DMS153 treated with DMSO at 0.1 percent for 48 hours (cell line): Measurements from ENCODE around the gene CRTC1.
A peak's percentile ranks its signal among the peaks of the same experiment; 100 is the strongest.

ENCODE experiments used
- DNase-seq: peaks from one replicate; lab custom pipeline; 2025; ENCODE audit not compliant: unreplicated experiment; lab: John Stamatoyannopoulos, UW

CRTC1 gene

DNA sequence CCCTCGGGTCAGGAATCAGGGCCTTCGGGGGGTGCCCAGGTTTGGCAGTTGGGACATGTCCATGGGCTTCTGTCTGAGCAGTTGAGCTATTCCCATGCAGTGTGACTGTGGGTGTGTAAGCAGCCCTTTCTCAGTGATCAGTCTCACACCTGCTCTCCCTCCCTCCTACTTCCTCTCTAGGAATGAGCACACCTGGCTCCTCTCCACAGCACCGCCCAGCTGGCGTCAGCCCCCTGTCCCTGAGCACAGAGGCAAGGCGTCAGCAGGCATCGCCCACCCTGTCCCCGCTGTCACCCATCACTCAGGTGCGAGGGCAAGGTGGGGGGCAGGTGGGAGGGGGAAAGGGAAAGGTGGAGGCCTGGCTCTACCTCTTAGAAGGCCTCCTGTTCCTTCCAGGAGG, 81.7 kb downstream of the CRTC1 start:
- peak; percentile 15 for DNase-seq

GRCh38 chr19:18768046-18768771, 84.7 kb downstream of the CRTC1 start:
- DNase-seq = no peak

DNA sequence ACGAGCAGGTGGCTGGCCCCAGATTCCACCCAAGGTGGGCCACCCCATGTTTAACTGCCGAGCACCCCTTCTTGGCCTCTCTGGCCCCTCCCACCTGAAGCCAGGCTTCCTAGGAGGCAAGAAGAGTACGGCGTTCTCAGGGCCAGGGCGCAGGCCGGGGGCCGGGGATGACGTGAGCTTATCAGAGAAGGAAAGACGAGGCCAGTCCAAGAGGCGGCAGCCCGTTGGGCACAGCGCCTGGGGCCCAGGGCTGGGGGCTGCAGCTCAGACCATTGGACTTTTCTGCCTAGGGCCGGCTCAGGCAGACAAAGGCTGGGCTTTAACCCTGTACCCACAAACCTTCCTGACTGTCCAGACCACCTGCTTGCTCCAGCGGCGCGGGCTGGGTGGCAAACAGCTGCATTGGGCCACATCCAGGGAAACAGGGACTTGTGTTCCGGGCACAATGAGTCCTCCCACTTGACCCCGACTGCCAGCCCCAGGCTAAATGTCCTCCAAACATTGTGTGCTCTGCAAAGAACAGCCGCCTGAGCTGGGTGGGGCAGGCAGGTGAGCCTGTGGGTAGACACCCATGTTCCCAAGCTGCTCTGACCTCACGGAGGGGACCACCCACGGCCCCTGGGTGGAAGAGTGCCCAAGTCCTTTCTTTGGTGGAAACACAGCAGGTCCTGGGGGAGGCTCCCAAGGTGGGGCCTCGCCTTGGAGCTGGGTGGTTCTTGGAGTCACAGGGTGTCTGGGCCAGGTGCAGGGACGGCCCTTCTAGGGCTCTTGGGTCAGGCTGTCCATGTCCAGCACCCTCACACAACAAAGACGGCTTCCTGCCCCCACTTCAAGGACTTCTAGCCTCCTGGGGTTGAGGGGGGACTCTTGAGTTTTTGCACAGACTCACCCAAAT, 85.8 kb downstream of the CRTC1 start:
- DNase-seq = no peak

- no peak for DNase-seq
Observed at GRCh38 chr19:18769989-18770528, 86.6 kb downstream of the CRTC1 start.

DNA sequence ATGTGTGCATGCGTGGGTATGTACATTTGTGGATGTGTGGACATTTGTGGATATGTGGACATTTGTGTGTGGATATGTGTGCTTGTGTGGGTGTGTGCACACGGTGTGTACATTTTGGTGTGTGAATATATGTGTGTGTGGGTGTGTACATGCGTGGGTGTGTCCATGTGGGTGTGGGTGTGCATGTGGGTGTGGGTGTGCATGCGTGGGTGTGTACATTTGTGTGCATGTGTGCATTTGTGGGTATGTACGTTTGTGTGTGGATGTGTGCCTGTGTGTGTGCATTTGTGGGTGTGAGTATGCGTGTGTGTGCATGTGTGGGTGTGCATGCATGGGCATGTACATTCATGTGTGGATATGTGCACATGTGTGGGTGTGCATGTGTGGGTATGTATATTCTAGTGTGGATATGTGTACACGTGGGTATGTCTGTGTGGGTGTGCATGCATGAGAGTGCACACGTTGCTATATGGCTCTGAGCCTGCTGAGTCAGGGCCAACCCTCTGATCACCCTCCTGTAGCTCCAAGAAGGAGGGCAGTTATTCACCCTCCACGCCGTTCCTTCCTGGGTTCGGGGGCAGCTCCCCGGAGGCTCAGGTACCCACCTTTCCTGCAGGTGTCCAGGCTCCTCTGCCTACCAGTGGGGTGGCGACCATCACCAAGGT, 87.3 kb downstream of the CRTC1 start:
- no peak for DNase-seq

DNA sequence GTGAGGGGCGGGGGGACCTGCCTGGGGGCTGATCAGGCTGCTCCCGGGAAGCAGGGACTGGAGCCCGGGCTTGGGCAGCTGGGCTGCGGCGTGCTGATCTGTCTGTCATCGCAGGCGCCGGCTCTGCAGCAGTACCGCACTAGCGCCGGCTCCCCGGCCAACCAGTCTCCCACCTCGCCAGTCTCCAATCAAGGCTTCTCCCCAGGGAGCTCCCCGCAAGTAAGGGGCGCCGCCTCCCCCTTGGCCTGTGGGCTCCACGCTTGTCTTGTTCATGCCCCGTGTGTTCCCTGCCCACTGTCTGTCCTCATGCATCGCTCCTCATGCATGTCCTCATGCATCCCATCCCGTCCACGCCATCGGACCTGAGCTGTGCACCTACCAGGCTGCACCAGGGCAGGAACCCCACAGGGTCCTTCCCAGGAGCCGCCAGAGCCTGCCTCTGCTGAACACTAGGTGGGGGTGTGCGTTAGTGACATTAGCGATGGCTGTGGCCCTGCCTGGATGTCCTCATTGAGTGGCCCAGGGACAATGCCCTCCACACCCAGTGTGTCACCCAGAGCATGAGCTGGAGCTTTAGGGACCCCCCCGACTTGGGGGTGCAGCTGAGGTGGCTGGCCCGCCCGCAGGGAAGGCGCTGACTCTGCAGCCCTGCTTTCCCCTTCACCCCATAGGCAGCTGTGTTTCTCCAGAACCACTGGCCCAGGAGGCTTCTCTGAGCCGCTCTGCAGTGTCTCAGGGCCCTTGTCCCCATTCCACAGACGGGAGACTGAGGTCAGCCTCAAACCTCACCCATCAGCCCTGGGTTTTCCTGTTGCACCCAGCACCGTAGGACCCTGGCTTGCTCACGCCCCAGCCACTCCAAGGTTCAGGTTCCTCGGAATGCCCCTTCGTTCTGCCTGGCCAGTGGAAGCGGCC, 88.1 kb downstream of the CRTC1 start:
- no peak for DNase-seq

GRCh38 chr19:18772620-18773587, 89.4 kb downstream of the CRTC1 start:
- no peak for DNase-seq

- no peak for DNase-seq
Observed at GRCh38 chr19:18773682-18774081, 90.2 kb downstream of the CRTC1 start.

DNA sequence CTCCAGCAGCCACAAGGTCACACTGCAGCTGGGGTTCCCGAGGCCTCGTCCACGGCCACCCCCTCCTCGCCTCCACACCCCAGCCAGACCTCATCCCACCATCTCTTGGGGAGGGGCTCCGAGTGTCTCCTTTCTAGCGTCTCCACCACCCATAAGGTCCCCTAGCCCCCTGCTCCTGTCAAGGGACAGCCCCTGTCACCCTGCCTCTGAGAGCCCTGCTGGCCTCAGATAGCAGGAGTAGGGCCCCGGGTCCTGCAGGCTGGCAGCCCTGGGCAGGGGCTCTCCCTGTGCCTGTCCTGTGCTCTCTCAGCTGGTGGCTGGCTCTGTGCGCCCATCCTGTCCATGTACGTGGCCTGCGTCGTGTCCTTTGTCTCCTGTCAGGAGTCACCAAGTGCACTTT, 90.6 kb downstream of the CRTC1 start:
- DNase-seq = no peak

- no peak for DNase-seq
Observed at GRCh38 chr19:18774782-18775444, 91.4 kb downstream of the CRTC1 start.

GRCh38 chr19:18775586-18776287, 92.3 kb downstream of the CRTC1 start:
- DNase-seq = no peak

DNA sequence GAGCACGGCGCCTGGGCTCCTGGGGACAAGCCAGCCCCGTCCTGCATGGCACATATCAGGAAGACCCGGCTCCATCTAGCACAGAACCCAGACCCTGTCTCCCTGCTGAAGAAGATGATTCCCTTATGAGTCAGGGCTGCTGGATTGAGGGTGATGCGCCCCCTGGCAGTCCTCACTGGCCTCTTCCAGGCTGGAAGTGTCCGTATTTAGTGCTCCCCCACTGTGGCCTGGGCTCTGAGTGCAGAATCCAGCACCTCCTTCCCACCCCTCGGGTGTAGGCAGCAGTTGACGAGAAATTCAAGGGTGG, 92.8 kb downstream of the CRTC1 start:
- no peak for DNase-seq

GRCh38 chr19:18776736-18777135, 93.3 kb downstream of the CRTC1 start:
- no peak for DNase-seq

DNA sequence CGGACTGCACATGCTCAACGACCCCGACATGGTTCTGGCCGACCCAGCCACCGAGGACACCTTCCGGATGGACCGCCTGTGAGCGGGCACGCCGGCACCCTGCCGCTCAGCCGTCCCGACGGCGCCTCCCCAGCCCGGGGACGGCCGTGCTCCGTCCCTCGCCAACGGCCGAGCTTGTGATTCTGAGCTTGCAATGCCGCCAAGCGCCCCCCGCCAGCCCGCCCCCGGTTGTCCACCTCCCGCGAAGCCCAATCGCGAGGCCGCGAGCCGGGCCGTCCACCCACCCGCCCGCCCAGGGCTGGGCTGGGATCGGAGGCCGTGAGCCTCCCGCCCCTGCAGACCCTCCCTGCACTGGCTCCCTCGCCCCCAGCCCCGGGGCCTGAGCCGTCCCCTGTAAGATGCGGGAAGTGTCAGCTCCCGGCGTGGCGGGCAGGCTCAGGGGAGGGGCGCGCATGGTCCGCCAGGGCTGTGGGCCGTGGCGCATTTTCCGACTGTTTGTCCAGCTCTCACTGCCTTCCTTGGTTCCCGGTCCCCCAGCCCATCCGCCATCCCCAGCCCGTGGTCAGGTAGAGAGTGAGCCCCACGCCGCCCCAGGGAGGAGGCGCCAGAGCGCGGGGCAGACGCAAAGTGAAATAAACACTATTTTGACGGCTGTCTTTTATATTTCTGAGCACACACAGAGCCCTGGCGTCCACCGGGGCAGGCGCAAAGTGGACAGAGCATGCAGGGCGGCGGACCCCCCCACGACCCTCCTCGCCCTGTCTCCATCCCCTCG, 94.0 kb downstream of the CRTC1 start:
- no peak for DNase-seq

GRCh38 chr19:18778076-18778389, 94.6 kb downstream of the CRTC1 start:
- no peak for DNase-seq

DNA sequence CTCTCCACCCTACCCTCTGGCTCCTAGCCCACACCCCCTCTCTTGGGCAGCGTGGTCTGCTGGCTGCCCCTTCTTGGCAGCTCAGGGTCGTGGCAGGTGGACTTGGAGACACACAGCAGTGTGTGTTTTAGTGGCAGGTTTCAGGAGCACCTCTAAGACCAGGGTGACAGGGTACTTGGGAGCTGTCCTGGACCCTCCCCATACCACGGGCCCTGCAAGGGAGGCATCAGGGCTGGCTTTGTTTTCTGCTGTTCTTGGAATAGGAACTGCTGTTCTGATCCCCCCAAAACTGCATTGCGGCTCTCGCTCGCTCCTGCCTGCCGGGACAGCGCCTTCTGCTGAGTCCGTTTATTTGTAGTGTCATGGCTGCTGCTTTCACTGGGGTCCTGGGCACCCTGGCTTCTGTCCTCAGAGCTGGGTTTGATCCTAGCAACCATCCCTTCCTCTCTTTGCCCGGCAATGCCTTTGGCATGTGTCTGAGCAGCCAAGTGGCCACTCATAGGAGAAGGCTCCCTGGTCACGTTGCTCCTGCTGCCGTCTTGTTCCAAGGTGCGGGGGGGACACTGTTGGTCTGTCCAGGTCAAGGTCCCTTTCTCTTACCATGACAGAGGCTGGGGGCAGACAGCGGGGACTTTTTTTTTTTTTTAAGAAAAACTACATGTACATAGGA, 95.5 kb downstream of the CRTC1 start:
- DNase-seq = no peak

DNA sequence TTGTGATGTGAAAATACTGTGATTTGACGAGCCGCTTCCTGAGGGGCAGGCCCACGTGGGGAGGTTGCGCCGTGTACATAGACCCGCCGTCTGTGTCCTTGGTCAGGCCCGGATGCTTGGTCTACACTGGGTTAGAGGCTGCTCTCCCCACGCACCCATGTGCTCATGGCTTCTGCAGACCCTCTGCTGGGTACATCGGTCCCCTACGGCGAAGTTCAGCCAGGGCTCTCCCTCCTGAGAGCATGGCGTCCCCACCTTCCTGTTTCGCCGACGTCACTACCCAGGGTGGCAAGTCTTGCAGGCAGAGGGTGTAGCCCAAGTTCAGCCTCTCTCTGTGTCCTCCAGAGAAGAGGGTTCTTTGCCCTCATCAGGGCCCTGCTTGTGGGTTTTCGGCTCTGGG, 96.6 kb downstream of the CRTC1 start:
- DNase-seq = no peak
